GM23338 (cell line): ENCODE results near the gene CRELD1.

Experiments
- CREB1 ChIP-seq: fragments of 250-450 bp; sonication (Bioruptor Pico); IDR thresholded peaks from 2 replicates; pipeline ENCODE4 v1.5.0; 2020; ENCODE audit warnings: low read depth, mild to moderate bottlenecking, moderate library complexity
- EZH2 ChIP-seq: fragments of 200-600 bp; sonication (generic); IDR thresholded peaks from one replicate; pipeline ENCODE4 v1.8.0; 2017; ENCODE audit warnings: antibody characterized with exemption, mild to moderate bottlenecking, low read depth; ENCODE audit not compliant: unreplicated experiment
- EZH2phosphoT487 ChIP-seq: fragments of 200-600 bp; sonication (generic); IDR thresholded peaks from one replicate; pipeline ENCODE4 v1.8.1; 2018; ENCODE audit warnings: antibody characterized with exemption; ENCODE audit not compliant: unreplicated experiment
- JUNB ChIP-seq: IDR thresholded peaks from one replicate; pipeline ENCODE4 v1.6.1; 2016; ENCODE audit warnings: antibody characterized with exemption; ENCODE audit not compliant: unreplicated experiment
- NANOG ChIP-seq: IDR thresholded peaks from 2 replicates; pipeline ENCODE4 v1.6.1; 2016; ENCODE audit warnings: antibody characterized with exemption, borderline replicate concordance
- POLR2AphosphoS5 ChIP-seq: IDR thresholded peaks from 2 replicates; pipeline ENCODE4 v1.6.1; 2016; ENCODE audit warnings: antibody characterized with exemption, low read depth
- STAT1 ChIP-seq: IDR thresholded peaks from one replicate; pipeline ENCODE4 v1.6.1; 2016; ENCODE audit warnings: antibody characterized with exemption; ENCODE audit not compliant: unreplicated experiment
- ZNF114 ChIP-seq: fragments of 250-450 bp; sonication (Bioruptor Pico); IDR thresholded peaks from 2 replicates; pipeline ENCODE4 v1.5.0; 2020; ENCODE audit warnings: mild to moderate bottlenecking, moderate library complexity
- ZNF331 ChIP-seq: fragments of 250-450 bp; sonication (Bioruptor Pico); IDR thresholded peaks from 2 replicates; pipeline ENCODE4 v1.5.0; 2020; ENCODE audit warnings: low read depth, mild to moderate bottlenecking, moderate library complexity
- TF ChIP-seq, protein P1 (sequence below): IDR thresholded peaks from one replicate; pipeline ENCODE4 v1.6.1; 2018; ENCODE audit warnings: antibody characterized with exemption; ENCODE audit not compliant: unreplicated experiment
- TF ChIP-seq, protein P2 (sequence below), 2 experiments: fragments of 200-600 bp in 1 of 2; sonication (generic) in 1 of 2; conservative IDR thresholded peaks; 2 replicates each; pipeline versions ENCODE4 v1.5.1 to v1.6.1; 2016 to 2017; ENCODE audit warnings: antibody characterized with exemption in 2 of 2, low read depth in 2 of 2, mild to moderate bottlenecking in 2 of 2, moderate library complexity in 1 of 2
- TF ChIP-seq, protein P3 (sequence below): IDR thresholded peaks from 2 replicates; pipeline ENCODE4 v1.6.1; 2016; ENCODE audit warnings: antibody characterized with exemption
- TF ChIP-seq, protein P4 (sequence below): fragments of 250-450 bp; sonication (Bioruptor Pico); IDR thresholded peaks from 2 replicates; pipeline ENCODE4 v1.5.0; 2020; ENCODE audit warnings: mild to moderate bottlenecking, moderate library complexity

DNA sequence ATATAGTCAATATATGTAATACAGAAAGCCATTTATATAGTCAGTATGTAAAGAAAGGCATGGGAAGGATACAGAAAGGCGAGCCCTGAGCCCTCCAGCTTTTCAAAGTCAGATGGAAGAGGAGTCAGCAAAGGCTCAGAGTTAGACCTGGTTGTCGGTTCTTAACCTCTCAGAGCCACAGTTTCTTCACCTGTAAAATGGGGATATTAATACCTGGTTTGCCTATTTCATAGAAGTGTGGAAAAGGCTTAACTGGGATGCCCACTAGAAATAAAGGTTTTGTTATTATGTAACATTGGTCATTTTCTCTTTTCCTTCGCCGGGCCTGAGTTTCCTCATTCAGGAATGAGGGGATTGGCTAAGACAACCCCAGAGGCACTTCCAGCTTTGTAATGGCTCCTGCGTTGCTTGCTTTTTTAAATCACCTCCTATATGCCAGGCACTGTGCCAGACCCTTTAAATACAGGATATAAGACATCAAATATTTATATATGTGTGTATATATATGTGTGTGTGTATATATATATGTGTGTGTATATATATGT, 2.4 kb downstream of the CRELD1 start:
- TF ChIP-seq JUNB, result no peak
- no peak for TF ChIP-seq EZH2
- TF ChIP-seq, protein P1, sequence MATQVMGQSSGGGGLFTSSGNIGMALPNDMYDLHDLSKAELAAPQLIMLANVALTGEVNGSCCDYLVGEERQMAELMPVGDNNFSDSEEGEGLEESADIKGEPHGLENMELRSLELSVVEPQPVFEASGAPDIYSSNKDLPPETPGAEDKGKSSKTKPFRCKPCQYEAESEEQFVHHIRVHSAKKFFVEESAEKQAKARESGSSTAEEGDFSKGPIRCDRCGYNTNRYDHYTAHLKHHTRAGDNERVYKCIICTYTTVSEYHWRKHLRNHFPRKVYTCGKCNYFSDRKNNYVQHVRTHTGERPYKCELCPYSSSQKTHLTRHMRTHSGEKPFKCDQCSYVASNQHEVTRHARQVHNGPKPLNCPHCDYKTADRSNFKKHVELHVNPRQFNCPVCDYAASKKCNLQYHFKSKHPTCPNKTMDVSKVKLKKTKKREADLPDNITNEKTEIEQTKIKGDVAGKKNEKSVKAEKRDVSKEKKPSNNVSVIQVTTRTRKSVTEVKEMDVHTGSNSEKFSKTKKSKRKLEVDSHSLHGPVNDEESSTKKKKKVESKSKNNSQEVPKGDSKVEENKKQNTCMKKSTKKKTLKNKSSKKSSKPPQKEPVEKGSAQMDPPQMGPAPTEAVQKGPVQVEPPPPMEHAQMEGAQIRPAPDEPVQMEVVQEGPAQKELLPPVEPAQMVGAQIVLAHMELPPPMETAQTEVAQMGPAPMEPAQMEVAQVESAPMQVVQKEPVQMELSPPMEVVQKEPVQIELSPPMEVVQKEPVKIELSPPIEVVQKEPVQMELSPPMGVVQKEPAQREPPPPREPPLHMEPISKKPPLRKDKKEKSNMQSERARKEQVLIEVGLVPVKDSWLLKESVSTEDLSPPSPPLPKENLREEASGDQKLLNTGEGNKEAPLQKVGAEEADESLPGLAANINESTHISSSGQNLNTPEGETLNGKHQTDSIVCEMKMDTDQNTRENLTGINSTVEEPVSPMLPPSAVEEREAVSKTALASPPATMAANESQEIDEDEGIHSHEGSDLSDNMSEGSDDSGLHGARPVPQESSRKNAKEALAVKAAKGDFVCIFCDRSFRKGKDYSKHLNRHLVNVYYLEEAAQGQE, result no peak
- TF ChIP-seq, protein P2, sequence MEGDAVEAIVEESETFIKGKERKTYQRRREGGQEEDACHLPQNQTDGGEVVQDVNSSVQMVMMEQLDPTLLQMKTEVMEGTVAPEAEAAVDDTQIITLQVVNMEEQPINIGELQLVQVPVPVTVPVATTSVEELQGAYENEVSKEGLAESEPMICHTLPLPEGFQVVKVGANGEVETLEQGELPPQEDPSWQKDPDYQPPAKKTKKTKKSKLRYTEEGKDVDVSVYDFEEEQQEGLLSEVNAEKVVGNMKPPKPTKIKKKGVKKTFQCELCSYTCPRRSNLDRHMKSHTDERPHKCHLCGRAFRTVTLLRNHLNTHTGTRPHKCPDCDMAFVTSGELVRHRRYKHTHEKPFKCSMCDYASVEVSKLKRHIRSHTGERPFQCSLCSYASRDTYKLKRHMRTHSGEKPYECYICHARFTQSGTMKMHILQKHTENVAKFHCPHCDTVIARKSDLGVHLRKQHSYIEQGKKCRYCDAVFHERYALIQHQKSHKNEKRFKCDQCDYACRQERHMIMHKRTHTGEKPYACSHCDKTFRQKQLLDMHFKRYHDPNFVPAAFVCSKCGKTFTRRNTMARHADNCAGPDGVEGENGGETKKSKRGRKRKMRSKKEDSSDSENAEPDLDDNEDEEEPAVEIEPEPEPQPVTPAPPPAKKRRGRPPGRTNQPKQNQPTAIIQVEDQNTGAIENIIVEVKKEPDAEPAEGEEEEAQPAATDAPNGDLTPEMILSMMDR (conservative IDR thresholded peaks at IDR 0.05; ENCODE audit: low read depth in 2 of 2), result no peak
- TF ChIP-seq CREB1 (CRISPR knock-in tag), result no peak
- TF ChIP-seq EZH2phosphoT487, result no peak
- TF ChIP-seq POLR2AphosphoS5, result no peak
- no peak for TF ChIP-seq ZNF331 (CRISPR knock-in tag)
- TF ChIP-seq, protein P3, sequence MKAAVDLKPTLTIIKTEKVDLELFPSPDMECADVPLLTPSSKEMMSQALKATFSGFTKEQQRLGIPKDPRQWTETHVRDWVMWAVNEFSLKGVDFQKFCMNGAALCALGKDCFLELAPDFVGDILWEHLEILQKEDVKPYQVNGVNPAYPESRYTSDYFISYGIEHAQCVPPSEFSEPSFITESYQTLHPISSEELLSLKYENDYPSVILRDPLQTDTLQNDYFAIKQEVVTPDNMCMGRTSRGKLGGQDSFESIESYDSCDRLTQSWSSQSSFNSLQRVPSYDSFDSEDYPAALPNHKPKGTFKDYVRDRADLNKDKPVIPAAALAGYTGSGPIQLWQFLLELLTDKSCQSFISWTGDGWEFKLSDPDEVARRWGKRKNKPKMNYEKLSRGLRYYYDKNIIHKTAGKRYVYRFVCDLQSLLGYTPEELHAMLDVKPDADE, result no peak
- no peak for TF ChIP-seq STAT1
- TF ChIP-seq ZNF114 (CRISPR knock-in tag), result no peak
- no peak for TF ChIP-seq NANOG
- TF ChIP-seq, protein P4, sequence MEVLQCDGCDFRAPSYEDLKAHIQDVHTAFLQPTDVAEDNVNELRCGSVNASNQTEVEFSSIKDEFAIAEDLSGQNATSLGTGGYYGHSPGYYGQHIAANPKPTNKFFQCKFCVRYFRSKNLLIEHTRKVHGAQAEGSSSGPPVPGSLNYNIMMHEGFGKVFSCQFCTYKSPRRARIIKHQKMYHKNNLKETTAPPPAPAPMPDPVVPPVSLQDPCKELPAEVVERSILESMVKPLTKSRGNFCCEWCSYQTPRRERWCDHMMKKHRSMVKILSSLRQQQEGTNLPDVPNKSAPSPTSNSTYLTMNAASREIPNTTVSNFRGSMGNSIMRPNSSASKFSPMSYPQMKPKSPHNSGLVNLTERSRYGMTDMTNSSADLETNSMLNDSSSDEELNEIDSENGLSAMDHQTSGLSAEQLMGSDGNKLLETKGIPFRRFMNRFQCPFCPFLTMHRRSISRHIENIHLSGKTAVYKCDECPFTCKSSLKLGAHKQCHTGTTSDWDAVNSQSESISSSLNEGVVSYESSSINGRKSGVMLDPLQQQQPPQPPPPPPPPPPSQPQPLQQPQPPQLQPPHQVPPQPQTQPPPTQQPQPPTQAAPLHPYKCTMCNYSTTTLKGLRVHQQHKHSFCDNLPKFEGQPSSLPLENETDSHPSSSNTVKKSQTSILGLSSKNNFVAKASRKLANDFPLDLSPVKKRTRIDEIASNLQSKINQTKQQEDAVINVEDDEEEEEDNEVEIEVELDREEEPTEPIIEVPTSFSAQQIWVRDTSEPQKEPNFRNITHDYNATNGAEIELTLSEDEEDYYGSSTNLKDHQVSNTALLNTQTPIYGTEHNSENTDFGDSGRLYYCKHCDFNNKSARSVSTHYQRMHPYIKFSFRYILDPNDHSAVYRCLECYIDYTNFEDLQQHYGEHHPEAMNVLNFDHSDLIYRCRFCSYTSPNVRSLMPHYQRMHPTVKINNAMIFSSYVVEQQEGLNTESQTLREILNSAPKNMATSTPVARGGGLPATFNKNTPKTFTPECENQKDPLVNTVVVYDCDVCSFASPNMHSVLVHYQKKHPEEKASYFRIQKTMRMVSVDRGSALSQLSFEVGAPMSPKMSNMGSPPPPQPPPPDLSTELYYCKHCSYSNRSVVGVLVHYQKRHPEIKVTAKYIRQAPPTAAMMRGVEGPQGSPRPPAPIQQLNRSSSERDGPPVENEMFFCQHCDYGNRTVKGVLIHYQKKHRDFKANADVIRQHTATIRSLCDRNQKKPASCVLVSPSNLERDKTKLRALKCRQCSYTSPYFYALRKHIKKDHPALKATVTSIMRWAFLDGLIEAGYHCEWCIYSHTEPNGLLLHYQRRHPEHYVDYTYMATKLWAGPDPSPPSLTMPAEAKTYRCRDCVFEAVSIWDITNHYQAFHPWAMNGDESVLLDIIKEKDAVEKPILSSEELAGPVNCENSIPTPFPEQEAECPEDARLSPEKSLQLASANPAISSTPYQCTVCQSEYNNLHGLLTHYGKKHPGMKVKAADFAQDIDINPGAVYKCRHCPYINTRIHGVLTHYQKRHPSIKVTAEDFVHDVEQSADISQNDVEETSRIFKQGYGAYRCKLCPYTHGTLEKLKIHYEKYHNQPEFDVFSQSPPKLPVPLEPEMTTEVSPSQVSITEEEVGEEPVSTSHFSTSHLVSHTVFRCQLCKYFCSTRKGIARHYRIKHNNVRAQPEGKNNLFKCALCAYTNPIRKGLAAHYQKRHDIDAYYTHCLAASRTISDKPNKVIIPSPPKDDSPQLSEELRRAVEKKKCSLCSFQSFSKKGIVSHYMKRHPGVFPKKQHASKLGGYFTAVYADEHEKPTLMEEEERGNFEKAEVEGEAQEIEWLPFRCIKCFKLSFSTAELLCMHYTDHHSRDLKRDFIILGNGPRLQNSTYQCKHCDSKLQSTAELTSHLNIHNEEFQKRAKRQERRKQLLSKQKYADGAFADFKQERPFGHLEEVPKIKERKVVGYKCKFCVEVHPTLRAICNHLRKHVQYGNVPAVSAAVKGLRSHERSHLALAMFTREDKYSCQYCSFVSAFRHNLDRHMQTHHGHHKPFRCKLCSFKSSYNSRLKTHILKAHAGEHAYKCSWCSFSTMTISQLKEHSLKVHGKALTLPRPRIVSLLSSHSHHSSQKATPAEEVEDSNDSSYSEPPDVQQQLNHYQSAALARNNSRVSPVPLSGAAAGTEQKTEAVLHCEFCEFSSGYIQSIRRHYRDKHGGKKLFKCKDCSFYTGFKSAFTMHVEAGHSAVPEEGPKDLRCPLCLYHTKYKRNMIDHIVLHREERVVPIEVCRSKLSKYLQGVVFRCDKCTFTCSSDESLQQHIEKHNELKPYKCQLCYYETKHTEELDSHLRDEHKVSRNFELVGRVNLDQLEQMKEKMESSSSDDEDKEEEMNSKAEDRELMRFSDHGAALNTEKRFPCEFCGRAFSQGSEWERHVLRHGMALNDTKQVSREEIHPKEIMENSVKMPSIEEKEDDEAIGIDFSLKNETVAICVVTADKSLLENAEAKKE, result no peak
